ENCODE results near the gene CAMSAP2.

The CAMSAP2 gene

DNA sequence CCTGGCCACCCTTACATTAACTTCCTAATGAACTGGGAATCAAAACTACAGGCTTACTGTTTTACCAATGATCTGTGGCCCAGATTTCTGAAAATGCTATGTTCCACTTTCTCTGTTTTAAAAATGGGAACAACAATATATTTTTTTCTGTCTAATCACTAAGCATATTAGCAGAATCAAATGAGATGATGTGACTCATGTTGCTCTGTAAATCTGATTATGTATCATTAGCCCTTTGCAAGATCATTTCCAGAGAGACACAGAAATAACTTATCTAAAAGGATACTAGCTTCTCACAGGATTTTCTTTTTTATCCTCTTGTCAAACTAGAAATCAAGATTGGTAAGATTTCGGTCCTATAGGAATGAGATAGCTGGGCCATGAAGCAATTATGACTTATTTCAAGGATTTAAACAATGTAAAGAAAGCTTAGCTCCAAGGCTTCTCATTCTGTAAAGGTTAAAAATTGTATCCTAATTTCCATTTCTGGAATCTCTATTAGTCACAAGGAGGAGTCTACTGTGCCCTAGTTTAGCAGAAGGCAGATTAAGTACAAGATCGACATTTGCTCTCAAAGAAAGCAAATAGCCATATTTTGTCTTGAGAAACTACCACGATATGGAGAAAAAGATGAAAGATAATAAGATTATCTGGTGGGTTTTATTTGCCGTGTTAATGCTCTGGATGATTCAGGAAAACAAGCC is 32.4 kb upstream of the CAMSAP2 start:
- Histone ChIP-seq H3K27me3 (ENCODE audit: low read length) (no peaks in the 10 kb centered on the region), H3K36me3 (ENCODE audit: low read length) (no peaks in the 10 kb centered on the region), H3K4me3 (ENCODE audit: insufficient read depth, low read length, poor library complexity, severe bottlenecking) (no peak overlapping the region), H3K79me2 (ENCODE audit: insufficient read depth, low read length) (no peaks in the 10 kb centered on the region), H3K4me2 (ENCODE audit: low read depth, low read length, poor library complexity, severe bottlenecking) (no peak overlapping the region), H2AFZ (ENCODE audit: low read depth, low read length, severe bottlenecking) (no peak overlapping the region), H3F3A (ENCODE audit: insufficient read depth) (no peaks in the 10 kb centered on the region), H3K9me2 (replicated peaks; ENCODE audit: insufficient read depth, low read length) (no peaks in the 10 kb centered on the region), H4K20me1 (ENCODE audit: low read depth, low read length) (0 out of 2 replicates have a peak, but pooled peaks cover 1% of the 10 kb centered on the region), H3K9ac (ENCODE audit: low read length) (no peak overlapping the region), H3K9me3 (ENCODE audit: insufficient read depth, low read length) (no peaks in the 10 kb centered on the region), H3K27ac (ENCODE audit: low read depth, low read length) (no peak overlapping the region)
- TF ChIP-seq EZH2phosphoT487 (conservative IDR thresholded peaks at IDR 0.05; ENCODE audit: low read length): no peak
- TF ChIP-seq, protein P1, sequence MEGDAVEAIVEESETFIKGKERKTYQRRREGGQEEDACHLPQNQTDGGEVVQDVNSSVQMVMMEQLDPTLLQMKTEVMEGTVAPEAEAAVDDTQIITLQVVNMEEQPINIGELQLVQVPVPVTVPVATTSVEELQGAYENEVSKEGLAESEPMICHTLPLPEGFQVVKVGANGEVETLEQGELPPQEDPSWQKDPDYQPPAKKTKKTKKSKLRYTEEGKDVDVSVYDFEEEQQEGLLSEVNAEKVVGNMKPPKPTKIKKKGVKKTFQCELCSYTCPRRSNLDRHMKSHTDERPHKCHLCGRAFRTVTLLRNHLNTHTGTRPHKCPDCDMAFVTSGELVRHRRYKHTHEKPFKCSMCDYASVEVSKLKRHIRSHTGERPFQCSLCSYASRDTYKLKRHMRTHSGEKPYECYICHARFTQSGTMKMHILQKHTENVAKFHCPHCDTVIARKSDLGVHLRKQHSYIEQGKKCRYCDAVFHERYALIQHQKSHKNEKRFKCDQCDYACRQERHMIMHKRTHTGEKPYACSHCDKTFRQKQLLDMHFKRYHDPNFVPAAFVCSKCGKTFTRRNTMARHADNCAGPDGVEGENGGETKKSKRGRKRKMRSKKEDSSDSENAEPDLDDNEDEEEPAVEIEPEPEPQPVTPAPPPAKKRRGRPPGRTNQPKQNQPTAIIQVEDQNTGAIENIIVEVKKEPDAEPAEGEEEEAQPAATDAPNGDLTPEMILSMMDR (IDR thresholded peaks at IDR 0.05; ENCODE audit: insufficient read depth, low read length, poor library complexity, severe bottlenecking): no peak

DNA sequence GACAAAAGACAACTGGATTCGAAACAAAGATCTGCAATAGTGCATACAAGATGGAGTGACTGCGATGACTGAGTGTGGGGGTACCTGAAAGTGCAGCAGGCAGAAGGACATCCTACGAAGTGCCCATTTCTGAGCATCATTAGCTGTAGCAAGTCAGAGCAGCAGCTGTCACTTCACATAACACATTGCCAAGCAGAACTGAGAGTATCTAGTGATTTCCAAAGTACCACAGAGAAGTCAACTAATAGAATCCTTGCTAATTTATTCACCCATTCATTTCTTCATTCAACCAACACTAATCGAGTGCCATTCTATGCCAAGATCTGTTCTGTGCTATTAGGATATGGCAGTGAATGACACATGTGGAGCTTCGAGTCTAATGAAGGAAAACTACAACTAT is 31.6 kb upstream of the CAMSAP2 start:
- no peaks in the 10 kb centered on the region for H3K79me2 ChIP-seq (ENCODE audit: insufficient read depth, low read length)
- no peaks in the 10 kb centered on the region for H4K20me1 ChIP-seq (ENCODE audit: low read depth, low read length)
- no peaks in the 10 kb centered on the region for H3K27me3 ChIP-seq (ENCODE audit: low read length)
- H3K27ac ChIP-seq (ENCODE audit: low read depth, low read length): no peak overlapping the region
- H3K9me3 ChIP-seq (ENCODE audit: insufficient read depth, low read length): no peaks in the 10 kb centered on the region
- H3K9ac ChIP-seq (ENCODE audit: low read length): no peak overlapping the region
- H3K4me2 ChIP-seq (ENCODE audit: low read depth, low read length, poor library complexity, severe bottlenecking): no peak overlapping the region
- no peaks in the 10 kb centered on the region for H3K9me2 ChIP-seq (replicated peaks; ENCODE audit: insufficient read depth, low read length)
- no peak overlapping the region for H2AFZ ChIP-seq (ENCODE audit: low read depth, low read length, severe bottlenecking)
- no peak for TF ChIP-seq EZH2phosphoT487 (conservative IDR thresholded peaks at IDR 0.05; ENCODE audit: low read length)
- TF ChIP-seq, protein P1 (IDR thresholded peaks at IDR 0.05; ENCODE audit: insufficient read depth, low read length, poor library complexity, severe bottlenecking): no peak
- H3F3A ChIP-seq (ENCODE audit: insufficient read depth): no peaks in the 10 kb centered on the region
- no peak overlapping the region for H3K4me3 ChIP-seq (ENCODE audit: insufficient read depth, low read length, poor library complexity, severe bottlenecking)
- H3K36me3 ChIP-seq (ENCODE audit: low read length): no peaks in the 10 kb centered on the region

DNA sequence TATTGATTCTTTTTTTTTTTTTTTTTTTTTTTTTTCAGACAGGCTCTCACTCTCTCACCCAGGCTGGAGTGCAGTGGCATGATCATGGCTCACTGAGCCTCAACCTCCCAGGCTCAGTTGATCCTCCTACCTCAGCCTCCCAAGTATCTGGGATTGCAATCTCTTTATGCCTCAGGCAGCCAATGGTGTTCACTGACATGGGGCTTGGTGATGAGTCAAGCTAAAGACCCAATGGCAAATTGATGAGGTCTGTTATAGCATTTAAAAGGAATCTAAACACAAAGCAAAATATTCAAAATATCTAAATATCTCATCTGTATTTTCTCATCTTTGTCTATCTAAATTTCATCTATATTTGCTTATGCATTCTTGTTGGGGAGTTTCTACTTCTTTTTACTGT is 30.5 kb upstream of the CAMSAP2 start:
- no peak overlapping the region for H3K27ac ChIP-seq (ENCODE audit: low read depth, low read length)
- no peaks in the 10 kb centered on the region for H3K27me3 ChIP-seq (ENCODE audit: low read length)
- no peak overlapping the region for H3K4me2 ChIP-seq (ENCODE audit: low read depth, low read length, poor library complexity, severe bottlenecking)
- H4K20me1 ChIP-seq (ENCODE audit: low read depth, low read length): no peaks in the 10 kb centered on the region
- no peaks in the 10 kb centered on the region for H3K36me3 ChIP-seq (ENCODE audit: low read length)
- no peaks in the 10 kb centered on the region for H3K9me3 ChIP-seq (ENCODE audit: insufficient read depth, low read length)
- TF ChIP-seq, protein P1 (IDR thresholded peaks at IDR 0.05; ENCODE audit: insufficient read depth, low read length, poor library complexity, severe bottlenecking): no peak
- TF ChIP-seq EZH2phosphoT487 (conservative IDR thresholded peaks at IDR 0.05; ENCODE audit: low read length): no peak
- no peak overlapping the region for H3K9ac ChIP-seq (ENCODE audit: low read length)
- no peaks in the 10 kb centered on the region for H3K9me2 ChIP-seq (replicated peaks; ENCODE audit: insufficient read depth, low read length)
- no peak overlapping the region for H3K4me3 ChIP-seq (ENCODE audit: insufficient read depth, low read length, poor library complexity, severe bottlenecking)
- no peaks in the 10 kb centered on the region for H3F3A ChIP-seq (ENCODE audit: insufficient read depth)
- no peaks in the 10 kb centered on the region for H3K79me2 ChIP-seq (ENCODE audit: insufficient read depth, low read length)
- H2AFZ ChIP-seq (ENCODE audit: low read depth, low read length, severe bottlenecking): no peak overlapping the region

Measured in SU-DHL-6 (cell line).